Cardiac muscle cell (in vitro differentiated cells and primary cell): Measurements from ENCODE around the gene FHIT. TPM values are rescaled to one million over a fixed set of nuclear protein-coding genes. Genes with fewer than 3 reads are reported as not detected.

Source experiments
- DNase-seq, 2 donors: peaks; one replicate each; pipeline versions ENCODE4 v3.0.0 to v3.0.0-alpha.2; 2010 to 2017; ENCODE audit warnings: low read depth in 1 of 2, low spot score in 1 of 2
- H3K27ac ChIP-seq: fragments of 200-600 bp; sonication (generic); 2 replicates; pipeline ENCODE4 v1.5.1; 2016
- H3K27me3 ChIP-seq: fragments of 200-600 bp; sonication (generic); 2 replicates; pipeline ENCODE4 v1.6.0; 2016; ENCODE audit warnings: control low read depth
- H3K36me3 ChIP-seq: fragments of 200-600 bp; sonication (generic); 2 replicates; pipeline ENCODE4 v1.5.1; 2016; ENCODE audit warnings: control low read depth
- H3K4me1 ChIP-seq: fragments of 200-600 bp; sonication (generic); 2 replicates; pipeline ENCODE4 v1.8.1; 2017; ENCODE audit warnings: low read depth, mild to moderate bottlenecking, mixed run types
- H3K4me3 ChIP-seq: fragments of 200-600 bp; sonication (generic); 2 replicates; pipeline ENCODE4 v1.5.1; 2016; ENCODE audit warnings: mild to moderate bottlenecking
- H3K9me3 ChIP-seq: fragments of 200-600 bp; sonication (generic); 2 replicates; pipeline ENCODE4 v1.5.1; 2017; ENCODE audit warnings: low read depth, mild to moderate bottlenecking, control low read depth
- polyA plus RNA-seq: library from polyadenylated mRNA; unstranded; fragments of >200 nt; fragmentation: Nextera tagmentation; extraction: Ambion mirVana; gene quantifications from 2 replicates; pipeline ENCODE4 v1.2.1, GENCODE V29; 2016
- total RNA-seq: library from RNA; depleted of rRNA; stranded (reverse); fragments of >200 nt; gene quantifications from 2 replicates; pipeline ENCODE4 v1.2.3, GENCODE V29; 2016
- TF ChIP-seq, protein P1 (sequence below): IDR thresholded peaks from 2 replicates; pipeline ENCODE4 v1.5.1; 2012; ENCODE audit warnings: low read depth, mild to moderate bottlenecking, low read length

The FHIT gene
- total and polyA plus RNA-seq, 2 experiments from 2014 or later: 6.9 to 12.5 TPM

DNA sequence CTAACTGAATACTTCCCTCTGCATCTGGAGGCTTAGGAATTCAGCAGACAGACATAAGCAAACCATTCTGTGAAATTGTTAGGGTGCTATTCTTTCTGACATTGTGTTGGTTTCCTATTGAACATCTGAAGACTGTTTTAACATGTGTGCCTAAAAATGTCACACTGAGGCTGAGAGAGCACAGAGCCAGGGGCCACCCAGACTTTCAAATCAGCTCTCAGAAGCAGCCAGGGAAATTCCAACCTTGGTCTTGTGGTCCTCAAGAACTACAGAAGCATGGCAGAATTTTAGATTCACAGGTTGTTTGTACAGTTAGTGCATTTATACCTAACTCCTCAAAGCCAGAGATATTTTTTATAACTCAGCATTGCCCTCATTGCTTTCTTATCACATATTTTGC is 1272.3 kb downstream of the FHIT start:
- Histone ChIP-seq H3K36me3 (no peaks in the 10 kb centered on the region), H3K4me3 (no peak overlapping the region), H3K9me3 (no peaks in the 10 kb centered on the region), H3K4me1 (no peaks in the 10 kb centered on the region), H3K27me3 (no peaks in the 10 kb centered on the region), H3K27ac (no peak overlapping the region)
- DNase-seq: no peak
- TF ChIP-seq, protein P1, sequence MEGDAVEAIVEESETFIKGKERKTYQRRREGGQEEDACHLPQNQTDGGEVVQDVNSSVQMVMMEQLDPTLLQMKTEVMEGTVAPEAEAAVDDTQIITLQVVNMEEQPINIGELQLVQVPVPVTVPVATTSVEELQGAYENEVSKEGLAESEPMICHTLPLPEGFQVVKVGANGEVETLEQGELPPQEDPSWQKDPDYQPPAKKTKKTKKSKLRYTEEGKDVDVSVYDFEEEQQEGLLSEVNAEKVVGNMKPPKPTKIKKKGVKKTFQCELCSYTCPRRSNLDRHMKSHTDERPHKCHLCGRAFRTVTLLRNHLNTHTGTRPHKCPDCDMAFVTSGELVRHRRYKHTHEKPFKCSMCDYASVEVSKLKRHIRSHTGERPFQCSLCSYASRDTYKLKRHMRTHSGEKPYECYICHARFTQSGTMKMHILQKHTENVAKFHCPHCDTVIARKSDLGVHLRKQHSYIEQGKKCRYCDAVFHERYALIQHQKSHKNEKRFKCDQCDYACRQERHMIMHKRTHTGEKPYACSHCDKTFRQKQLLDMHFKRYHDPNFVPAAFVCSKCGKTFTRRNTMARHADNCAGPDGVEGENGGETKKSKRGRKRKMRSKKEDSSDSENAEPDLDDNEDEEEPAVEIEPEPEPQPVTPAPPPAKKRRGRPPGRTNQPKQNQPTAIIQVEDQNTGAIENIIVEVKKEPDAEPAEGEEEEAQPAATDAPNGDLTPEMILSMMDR: no peak

DNA sequence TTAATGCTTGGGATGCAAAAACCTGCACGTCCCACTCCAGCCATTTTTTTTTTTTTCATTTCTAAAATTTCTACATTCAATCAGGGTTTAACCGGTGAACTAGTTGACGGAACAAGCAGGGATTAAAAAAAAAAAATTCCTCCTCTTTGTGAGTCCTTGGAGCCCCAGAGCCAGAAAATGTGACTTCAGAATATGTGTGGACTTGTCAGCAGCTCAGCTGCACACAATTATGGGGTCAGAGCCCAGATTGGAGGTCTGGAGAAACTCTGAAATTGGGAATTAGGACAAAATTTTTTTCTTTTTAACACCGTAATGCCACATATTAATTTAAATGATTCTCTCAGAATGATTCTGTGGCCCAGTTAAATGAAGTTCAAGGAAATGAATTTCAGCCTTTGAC is 1280.5 kb downstream of the FHIT start:
- Histone ChIP-seq H3K27me3 (no peaks in the 10 kb centered on the region), H3K36me3 (no peaks in the 10 kb centered on the region), H3K4me3 (no peak overlapping the region), H3K27ac (no peak overlapping the region), H3K9me3 (no peaks in the 10 kb centered on the region), H3K4me1 (no peaks in the 10 kb centered on the region)
- DNase-seq: no peak
- TF ChIP-seq, protein P1: no peak

DNA sequence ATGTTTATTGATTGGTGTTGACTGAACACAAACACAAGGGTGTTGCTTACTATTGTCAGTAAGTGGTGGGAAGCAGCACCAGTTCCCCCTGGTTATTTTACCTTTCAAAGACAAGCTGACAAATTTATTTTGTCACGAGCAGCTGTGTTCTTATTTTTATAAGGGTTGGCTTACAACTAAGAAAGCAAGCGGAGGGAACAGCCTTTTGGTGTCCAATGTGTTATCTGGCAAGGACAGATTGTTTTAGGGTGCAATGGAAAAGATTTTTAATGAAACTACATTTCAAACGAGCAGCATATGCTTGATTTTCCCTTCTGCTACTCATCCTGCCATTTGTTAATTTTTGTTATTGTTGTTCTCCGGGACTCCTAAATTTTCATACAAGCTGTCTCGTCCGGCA is 1280.9 kb downstream of the FHIT start:
- H3K4me3 ChIP-seq: no peak overlapping the region
- no peaks in the 10 kb centered on the region for H3K27me3 ChIP-seq
- no peak overlapping the region for H3K27ac ChIP-seq
- H3K36me3 ChIP-seq: no peaks in the 10 kb centered on the region
- no peaks in the 10 kb centered on the region for H3K4me1 ChIP-seq
- no peaks in the 10 kb centered on the region for H3K9me3 ChIP-seq
- TF ChIP-seq, protein P1: no peak
- DNase-seq: no peak

DNA sequence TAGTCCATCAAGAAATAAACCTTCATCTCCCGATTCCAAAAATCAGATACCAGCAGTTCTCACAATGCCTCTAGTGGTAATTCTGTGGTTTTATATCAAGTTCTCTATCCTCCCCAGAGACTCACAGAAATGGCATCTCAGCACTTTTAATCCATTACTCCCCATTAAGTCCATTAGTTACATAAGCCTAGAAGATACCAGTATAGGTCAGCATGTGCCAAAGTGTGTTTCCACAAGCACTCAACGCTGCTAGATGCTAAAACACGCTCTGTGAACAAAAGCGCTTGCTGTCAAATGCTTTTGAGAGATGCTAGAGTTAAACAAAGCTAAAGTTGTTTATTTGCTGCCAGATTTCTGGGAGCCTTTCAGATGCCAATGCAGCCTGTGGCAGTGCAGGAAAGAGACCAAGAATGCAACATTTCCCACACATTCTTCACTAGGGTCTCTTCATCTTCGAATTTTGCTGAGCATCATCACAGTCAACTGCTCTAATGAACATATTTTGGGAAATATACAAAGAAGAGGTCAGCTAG is 1282.7 kb downstream of the FHIT start:
- Histone ChIP-seq H3K9me3 (no peaks in the 10 kb centered on the region), H3K36me3 (no peaks in the 10 kb centered on the region), H3K27ac (no peak overlapping the region), H3K4me1 (no peaks in the 10 kb centered on the region), H3K27me3 (no peaks in the 10 kb centered on the region), H3K4me3 (no peak overlapping the region)
- TF ChIP-seq, protein P1: no peak
- DNase-seq: no peak

DNA sequence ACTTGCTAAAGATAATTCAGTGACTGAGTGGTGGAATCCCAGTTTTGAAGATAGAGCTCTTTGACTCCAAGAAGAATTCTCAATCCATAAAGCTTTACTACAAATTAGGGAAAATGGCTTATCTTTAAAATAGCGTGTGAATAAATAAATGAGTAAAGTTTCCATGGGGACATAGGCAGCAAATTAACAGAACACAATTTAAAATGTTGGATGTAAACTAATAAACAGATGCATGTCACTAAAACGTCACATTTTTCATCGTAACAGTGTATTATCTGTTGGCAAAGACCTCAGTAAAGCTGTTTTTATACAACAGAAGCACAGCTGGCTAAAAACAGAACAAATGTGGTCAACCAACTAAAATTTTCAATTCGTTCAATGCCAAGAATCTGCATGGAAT is 1287.6 kb downstream of the FHIT start:
- no peak overlapping the region for H3K27ac ChIP-seq
- no peak for DNase-seq
- TF ChIP-seq, protein P1: no peak
- no peaks in the 10 kb centered on the region for H3K27me3 ChIP-seq
- H3K36me3 ChIP-seq: no peaks in the 10 kb centered on the region
- H3K4me3 ChIP-seq: no peak overlapping the region
- no peaks in the 10 kb centered on the region for H3K9me3 ChIP-seq
- H3K4me1 ChIP-seq: no peaks in the 10 kb centered on the region

DNA sequence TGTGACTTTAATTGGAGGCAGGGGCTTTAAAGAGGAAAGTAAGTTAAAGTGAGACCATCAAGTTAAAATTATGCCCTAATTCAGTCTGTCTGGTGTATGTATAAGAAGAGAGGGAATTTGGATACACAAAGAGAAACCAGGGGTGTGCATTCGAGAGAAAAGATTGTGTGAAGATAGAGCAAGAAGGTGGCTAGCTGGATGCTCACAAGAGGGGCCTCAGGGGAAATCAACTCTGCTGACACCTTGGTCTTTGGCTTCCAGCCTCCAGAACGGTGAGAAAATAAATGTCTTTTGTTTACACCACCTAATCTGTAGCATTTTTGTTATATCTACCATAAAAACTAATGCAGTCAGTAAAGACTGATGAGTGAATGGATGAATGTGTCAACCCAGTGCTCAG is 1294.1 kb downstream of the FHIT start:
- H3K36me3 ChIP-seq: no peaks in the 10 kb centered on the region
- H3K27me3 ChIP-seq: no peaks in the 10 kb centered on the region
- DNase-seq: no peak
- no peaks in the 10 kb centered on the region for H3K4me1 ChIP-seq
- no peak overlapping the region for H3K4me3 ChIP-seq
- H3K9me3 ChIP-seq: no peaks in the 10 kb centered on the region
- H3K27ac ChIP-seq: no peak overlapping the region
- TF ChIP-seq, protein P1: no peak
